GM18909 (cell line): ENCODE measurements around the gene CHRM5.
"Not testable (repeated sequence)": the region's sequence is repeated elsewhere in the genome, so short reads cannot be mapped to it uniquely, and the experiment has no call there.

ENCODE experiments used
- ATAC-seq: cut with Tn5 transposase; IDR thresholded peaks from one replicate; pipeline ENCODE4 v1.9.1; 2021; ENCODE audit warnings: mild to moderate bottlenecking; ENCODE audit not compliant: unreplicated experiment, poor library complexity

The CHRM5 gene

GRCh38 chr15:33985751-33986150 is 17.5 kb downstream of the CHRM5 start:
- ATAC-seq, result no peak

GRCh38 chr15:33987444-33987843 is 19.1 kb downstream of the CHRM5 start:
- ATAC-seq, result no peak

- no peak for ATAC-seq
Observed at GRCh38 chr15:33988384-33988783, 20.1 kb downstream of the CHRM5 start.

GRCh38 chr15:33994005-33994615 is 25.8 kb downstream of the CHRM5 start:
- ATAC-seq, result no peak

- not testable (repeated sequence) for ATAC-seq
Observed at GRCh38 chr15:33995666-33996065, 27.4 kb downstream of the CHRM5 start.

GRCh38 chr15:34001536-34001935 is 33.2 kb downstream of the CHRM5 start:
- no peak for ATAC-seq

GRCh38 chr15:34006381-34006780 is 38.1 kb downstream of the CHRM5 start:
- no peak for ATAC-seq

GRCh38 chr15:34009656-34010055 is 41.4 kb downstream of the CHRM5 start:
- no peak for ATAC-seq

- ATAC-seq, result no peak
Observed at GRCh38 chr15:34010921-34011320, 42.6 kb downstream of the CHRM5 start.

GRCh38 chr15:34011481-34011880 is 43.2 kb downstream of the CHRM5 start:
- ATAC-seq, result no peak

GRCh38 chr15:34012461-34013028 is 44.2 kb downstream of the CHRM5 start:
- no peak for ATAC-seq

GRCh38 chr15:34013746-34014145 is 45.4 kb downstream of the CHRM5 start:
- no peak for ATAC-seq

GRCh38 chr15:34014556-34014955 is 46.3 kb downstream of the CHRM5 start:
- ATAC-seq, result no peak

- no peak for ATAC-seq
Observed at GRCh38 chr15:34018021-34018645, 49.8 kb downstream of the CHRM5 start.

- not testable (repeated sequence) for ATAC-seq
Observed at GRCh38 chr15:34018738-34019137, 50.4 kb downstream of the CHRM5 start.

GRCh38 chr15:34019369-34019990 is 51.2 kb downstream of the CHRM5 start:
- ATAC-seq, result no peak

- no peak for ATAC-seq
Observed at GRCh38 chr15:34023907-34024306, 55.6 kb downstream of the CHRM5 start.

GRCh38 chr15:34025252-34025651 is 57.0 kb downstream of the CHRM5 start:
- no peak for ATAC-seq

- ATAC-seq, result no peak
Observed at GRCh38 chr15:34027606-34028005, 59.3 kb downstream of the CHRM5 start.

GRCh38 chr15:34031987-34032760 is 63.9 kb downstream of the CHRM5 start:
- no peak for ATAC-seq
